Mucosa of descending colon (tissue), 3 donors: ENCODE measurements around the gene TGFBI. TPM values are rescaled to one million over a fixed set of nuclear protein-coding genes. Genes with fewer than 3 reads are reported as not detected.

Source experiments
- ATAC-seq: fragments of 200-7000 bp; cut with Tn5 transposase; one replicate; pipeline ENCODE4 v1.9.1; 2020; ENCODE audit warnings: mild to moderate bottlenecking, moderate library complexity
- DNase-seq, 3 donors: peaks; one replicate each; pipeline ENCODE4 v3.0.0-alpha.2; 2020
- H3K36me3 ChIP-seq: fragments of 200-600 bp; one replicate; pipeline ENCODE4 v1.8.0; 2021; ENCODE audit warnings: low read depth, mild to moderate bottlenecking
- H3K4me1 ChIP-seq: fragments of 200-600 bp; one replicate; pipeline ENCODE4 v1.8.0; 2021; ENCODE audit warnings: low read depth, mild to moderate bottlenecking
- H3K4me3 ChIP-seq: fragments of 200-600 bp; one replicate; pipeline ENCODE4 v1.8.0; 2021; ENCODE audit warnings: mild to moderate bottlenecking
- H3K9me3 ChIP-seq: fragments of 200-600 bp; one replicate; pipeline ENCODE4 v1.8.0; 2021; ENCODE audit warnings: mild to moderate bottlenecking
- CTCF ChIP-seq: fragments of 200-600 bp; IDR thresholded peaks from one replicate; pipeline ENCODE4 v1.8.0; 2022; ENCODE audit warnings: antibody characterized with exemption, mild to moderate bottlenecking
- intact Hi-C, 2 donors: fragments of 100-400 bp; cut with DNase I in 1 of 2; cut with micrococcal nuclease in 1 of 2; formaldehyde crosslinking; loops; one replicate each; pipeline versions ENCODE4 v1.11.0 to v1.11.1; 2022; cut with DNase I, micrococcal nuclease
- total RNA-seq, 3 donors: library from RNA; stranded (reverse); fragmentation: NEBNext Ultra II Directional in 2 of 3; extraction: Animal tissue kit (Norgen Biotek cat#: 25700) in 2 of 3; gene quantifications; one replicate each; pipeline versions ENCODE4 v1.2.1 to v1.2.4, GENCODE V29; 2021 to 2023
- donor health status: DM: no; HTN: no; CAD: no; lungs with moderate emphysema.
- donor health status: DM: no; HTN: no; CAD: no.
- donor health status: DM: no; HTN: yes; CAD: no.

The TGFBI gene
- total RNA-seq, 3 donors from 2014 or later = 26.8 to 77.1 (median 47.0) TPM

GRCh38 chr5:136094913-136095641 lies 66.3 kb downstream of the TGFBI start:
- peaks cover 19% of the 10 kb centered on the region for H3K4me1 ChIP-seq
- no peak overlapping the region for H3K4me3 ChIP-seq
- TF ChIP-seq CTCF = no peak
- DNase-seq (peak in 2 of 3 donors; percentile 31 to 38), ATAC-seq (peak; percentile 73)
- H3K9me3 ChIP-seq = no peaks in the 10 kb centered on the region
- intact Hi-C loops = no loop called here
- H3K36me3 ChIP-seq = no peaks in the 10 kb centered on the region

DNA sequence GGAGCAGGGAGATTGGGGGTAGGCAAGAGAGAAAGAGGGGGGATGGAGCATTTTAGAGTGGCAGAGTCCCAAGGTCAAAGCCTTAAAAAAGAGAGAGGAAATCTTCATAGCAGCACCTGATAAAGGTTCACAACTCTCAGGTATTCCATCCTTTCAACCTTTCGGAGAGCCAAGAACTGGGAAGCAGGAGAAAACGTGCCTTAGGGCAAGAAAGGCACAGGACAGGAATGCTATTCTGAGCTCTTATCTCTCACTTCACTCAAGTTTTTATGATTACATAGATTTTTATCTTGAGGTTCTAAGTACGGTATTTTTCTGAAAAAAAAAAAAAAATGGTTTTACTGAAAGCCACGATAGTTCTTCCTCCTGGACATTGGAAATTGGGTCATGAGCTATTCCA lies 69.4 kb downstream of the TGFBI start:
- H3K36me3 ChIP-seq = no peaks in the 10 kb centered on the region
- TF ChIP-seq CTCF = no peak
- H3K4me3 ChIP-seq = no peak overlapping the region
- no peak for DNase-seq
- peaks cover 12% of the 10 kb centered on the region for H3K4me1 ChIP-seq
- ATAC-seq = no peak
- intact Hi-C loops = no loop called here
- H3K9me3 ChIP-seq = no peaks in the 10 kb centered on the region

DNA sequence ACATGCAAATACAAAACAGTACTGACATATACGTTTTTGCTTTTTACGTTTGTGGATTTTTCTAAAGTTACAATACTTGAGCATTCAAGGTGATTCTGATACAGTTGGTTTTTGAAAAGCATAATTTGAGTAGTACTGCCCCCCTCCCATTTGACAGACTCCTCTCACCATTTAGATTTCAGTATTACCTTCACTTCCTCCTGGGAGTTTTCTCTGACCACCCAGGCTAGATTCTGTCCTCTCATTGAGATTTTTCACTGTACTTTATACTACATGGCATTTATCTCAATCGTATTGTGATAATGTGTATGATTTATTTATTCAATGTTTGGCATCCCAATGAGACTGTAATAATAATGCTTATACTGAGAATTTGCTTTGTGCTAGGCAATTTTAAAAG lies 71.1 kb downstream of the TGFBI start:
- Histone ChIP-seq H3K4me3 (no peak overlapping the region), H3K9me3 (no peaks in the 10 kb centered on the region), H3K36me3 (no peaks in the 10 kb centered on the region), H3K4me1 (peaks cover 2% of the 10 kb centered on the region)
- no peak for TF ChIP-seq CTCF
- intact Hi-C loops = no loop called here
- DNase-seq = no peak
- no peak for ATAC-seq

DNA sequence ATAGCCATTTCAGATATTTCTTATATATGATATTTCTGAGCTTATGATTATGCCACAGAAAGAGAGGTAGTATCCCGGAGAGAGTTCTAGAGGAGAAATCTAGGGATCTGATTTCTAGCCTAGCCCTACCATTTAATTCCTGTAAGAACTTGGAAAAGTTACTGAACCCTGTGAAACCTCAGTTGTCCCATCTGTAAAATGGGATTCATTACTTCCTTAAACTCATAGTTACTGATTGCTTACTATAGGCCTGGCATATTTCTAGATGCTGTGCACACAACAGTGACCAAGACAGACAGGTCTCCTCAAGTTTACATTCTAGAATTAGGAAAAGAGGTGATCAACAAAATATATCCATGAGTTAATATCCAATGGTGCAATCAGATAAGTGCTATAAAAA lies 73.1 kb downstream of the TGFBI start:
- no peak for ATAC-seq

GRCh38 chr5:136103118-136103517 lies 74.3 kb downstream of the TGFBI start:
- TF ChIP-seq CTCF = no peak
- Histone ChIP-seq H3K4me3 (no peak overlapping the region), H3K4me1 (no peaks in the 10 kb centered on the region), H3K36me3 (no peaks in the 10 kb centered on the region), H3K9me3 (no peaks in the 10 kb centered on the region)
- intact Hi-C loops = no loop called here
- DNase-seq (no peak), ATAC-seq (no peak)

More for the DNA sequence above, 73.1 kb downstream of the TGFBI start:
- intact Hi-C loops = no loop called here
- TF ChIP-seq CTCF = no peak
- DNase-seq = no peak
- Histone ChIP-seq H3K4me1 (no peaks in the 10 kb centered on the region), H3K36me3 (no peaks in the 10 kb centered on the region), H3K4me3 (no peak overlapping the region), H3K9me3 (no peaks in the 10 kb centered on the region)
